GM20000 (cell line): ENCODE measurements around the gene CHST3.

ENCODE experiments used
- DNase-seq: peaks from one replicate; pipeline ENCODE4 v3.0.0; 2012; ENCODE audit warnings: low spot score
- TF ChIP-seq, protein P1 (sequence below): IDR thresholded peaks from 2 replicates; pipeline ENCODE4 v1.5.1; 2012; ENCODE audit warnings: mild to moderate bottlenecking, control low read depth; ENCODE audit errors: extremely low read depth, missing control alignments

CHST3 gene

DNA sequence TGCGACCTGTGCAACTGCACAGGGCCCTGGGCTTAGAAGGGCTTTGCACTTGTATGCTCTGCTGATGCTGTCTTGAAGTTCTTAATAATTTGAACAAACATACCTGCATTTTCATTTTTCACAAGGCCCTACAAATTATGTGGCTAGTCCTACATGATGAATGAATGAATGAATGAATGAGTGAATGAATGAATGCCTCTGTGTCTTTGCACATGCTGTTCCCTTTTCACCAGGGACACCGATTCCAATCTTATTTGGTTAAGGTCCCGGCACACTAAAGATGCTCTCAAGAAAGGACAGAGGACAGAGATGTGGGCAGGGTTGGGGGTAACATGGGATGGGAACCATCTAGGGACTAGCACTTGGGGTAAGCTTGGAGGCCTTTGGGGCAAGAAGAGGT is 39.4 kb upstream of the CHST3 start:
- DNase-seq, result no peak
- TF ChIP-seq, protein P1, sequence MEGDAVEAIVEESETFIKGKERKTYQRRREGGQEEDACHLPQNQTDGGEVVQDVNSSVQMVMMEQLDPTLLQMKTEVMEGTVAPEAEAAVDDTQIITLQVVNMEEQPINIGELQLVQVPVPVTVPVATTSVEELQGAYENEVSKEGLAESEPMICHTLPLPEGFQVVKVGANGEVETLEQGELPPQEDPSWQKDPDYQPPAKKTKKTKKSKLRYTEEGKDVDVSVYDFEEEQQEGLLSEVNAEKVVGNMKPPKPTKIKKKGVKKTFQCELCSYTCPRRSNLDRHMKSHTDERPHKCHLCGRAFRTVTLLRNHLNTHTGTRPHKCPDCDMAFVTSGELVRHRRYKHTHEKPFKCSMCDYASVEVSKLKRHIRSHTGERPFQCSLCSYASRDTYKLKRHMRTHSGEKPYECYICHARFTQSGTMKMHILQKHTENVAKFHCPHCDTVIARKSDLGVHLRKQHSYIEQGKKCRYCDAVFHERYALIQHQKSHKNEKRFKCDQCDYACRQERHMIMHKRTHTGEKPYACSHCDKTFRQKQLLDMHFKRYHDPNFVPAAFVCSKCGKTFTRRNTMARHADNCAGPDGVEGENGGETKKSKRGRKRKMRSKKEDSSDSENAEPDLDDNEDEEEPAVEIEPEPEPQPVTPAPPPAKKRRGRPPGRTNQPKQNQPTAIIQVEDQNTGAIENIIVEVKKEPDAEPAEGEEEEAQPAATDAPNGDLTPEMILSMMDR, result no peak

DNA sequence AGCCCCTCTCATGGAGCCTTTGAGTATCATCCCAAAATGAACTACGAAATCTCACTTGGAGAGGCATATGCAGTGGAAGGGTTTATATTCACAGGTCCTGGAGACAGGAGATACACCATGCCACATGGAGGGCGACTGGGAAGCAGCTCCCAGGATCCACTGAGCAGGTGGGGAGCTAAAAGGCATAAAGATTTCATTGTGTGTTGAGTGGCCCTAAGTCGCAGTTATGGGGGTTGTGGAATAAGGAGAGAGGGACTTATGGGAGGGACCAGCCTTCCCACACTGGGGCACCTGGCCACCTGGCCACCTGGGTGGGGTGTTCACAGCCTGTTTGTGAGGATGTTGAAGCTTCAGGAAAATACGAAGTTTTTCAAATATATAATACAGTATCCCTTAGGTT is 37.0 kb upstream of the CHST3 start:
- DNase-seq, result no peak
- TF ChIP-seq, protein P1, result no peak

DNA sequence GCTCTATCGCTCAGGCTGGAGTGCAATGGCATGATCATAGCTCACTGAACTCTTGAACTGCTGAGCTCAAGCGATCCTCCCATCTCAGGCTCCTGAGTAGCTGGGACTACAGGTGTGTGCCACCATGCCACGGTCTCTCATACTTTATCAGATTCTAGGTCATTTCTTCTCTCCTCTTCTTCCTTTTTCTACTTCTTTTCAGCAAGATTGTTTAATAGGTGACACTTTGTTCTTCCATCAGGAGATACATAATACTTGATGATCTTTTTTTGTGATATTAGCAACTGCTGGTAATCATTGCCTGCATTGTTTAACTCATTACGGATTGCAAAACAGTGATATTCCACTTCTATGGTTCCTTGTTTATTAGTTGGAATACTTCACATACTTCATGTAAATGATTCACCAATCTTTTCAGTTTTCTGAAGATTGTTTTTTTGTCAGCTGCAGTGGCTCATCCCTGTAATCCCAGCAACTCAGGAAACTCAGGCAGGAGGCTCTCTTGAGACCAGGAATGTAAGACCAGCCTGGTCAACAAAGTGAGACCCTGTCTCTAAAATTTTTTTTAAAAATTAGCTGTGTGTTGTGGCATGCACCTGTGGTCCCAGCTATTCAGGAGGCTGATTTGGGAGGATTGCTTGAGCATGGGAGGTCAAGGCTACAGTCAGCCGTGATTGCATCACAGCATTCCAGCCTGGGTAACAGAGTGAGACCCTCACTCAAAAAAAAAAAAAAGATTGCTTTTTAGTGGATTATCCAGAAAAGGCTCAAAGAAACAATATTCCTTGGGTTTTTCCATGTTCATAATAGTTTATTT is 36.2 kb upstream of the CHST3 start:
- TF ChIP-seq, protein P1, result no peak
- DNase-seq, result no peak

DNA sequence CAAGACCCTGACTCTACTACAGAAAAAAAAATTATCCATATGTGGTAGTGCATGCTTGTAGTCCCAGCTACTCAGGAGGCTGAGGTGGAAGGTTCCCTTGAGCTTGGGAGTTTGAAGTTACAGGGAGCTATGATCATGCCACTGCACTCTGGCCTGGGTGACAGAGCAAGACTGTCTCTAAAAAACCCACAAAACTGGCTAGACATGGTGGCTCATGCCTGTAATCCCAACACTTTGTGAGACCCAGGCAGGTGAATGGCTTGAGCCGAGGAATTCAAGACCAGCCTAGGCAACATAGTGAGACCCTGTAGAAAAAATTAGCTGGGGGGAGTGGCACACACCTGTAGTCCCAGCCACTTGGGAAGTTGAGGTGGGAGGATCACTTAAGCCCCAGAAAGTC is 32.9 kb upstream of the CHST3 start:
- TF ChIP-seq, protein P1, result no peak
- DNase-seq, result no peak

DNA sequence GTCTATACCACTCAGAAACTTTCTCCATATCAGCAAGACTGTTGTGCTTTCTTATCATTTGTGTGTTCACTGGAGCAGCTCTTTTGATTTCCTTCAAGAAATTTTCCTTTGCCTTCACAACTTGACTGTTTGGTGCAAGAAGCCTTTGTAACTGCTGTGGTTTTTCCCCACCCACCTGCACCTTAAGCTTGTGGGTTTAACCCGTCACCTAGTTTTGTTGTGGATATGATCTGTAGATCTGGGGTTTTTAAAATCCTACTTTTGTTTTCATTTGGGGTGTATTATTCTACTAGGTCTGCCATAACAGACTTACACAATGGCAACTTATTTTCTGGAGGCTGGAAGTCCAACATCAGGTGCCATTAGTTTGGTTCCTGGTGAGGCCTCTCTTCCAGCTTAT is 30.5 kb upstream of the CHST3 start:
- TF ChIP-seq, protein P1, result no peak
- peak; percentile 43 for DNase-seq

DNA sequence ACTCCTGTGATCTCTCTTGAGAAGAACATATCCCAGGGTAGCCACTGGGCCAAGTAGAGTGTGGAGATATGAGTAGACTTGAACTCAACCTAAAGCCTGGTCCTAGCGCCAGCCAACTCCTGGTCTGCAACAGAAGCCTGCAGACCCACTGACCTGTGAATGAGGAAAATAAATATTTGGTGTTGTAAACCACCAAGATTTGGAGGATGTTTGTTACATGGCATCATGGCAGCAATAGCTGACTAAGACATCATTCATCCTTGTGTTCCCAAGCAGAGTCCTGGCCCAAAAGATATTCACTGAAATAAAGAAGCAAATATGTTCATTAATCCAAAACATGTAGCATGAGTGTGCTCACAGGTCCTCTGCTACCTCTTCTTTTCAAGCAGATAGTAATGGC is 26.0 kb upstream of the CHST3 start:
- DNase-seq, result no peak
- TF ChIP-seq, protein P1, result no peak

DNA sequence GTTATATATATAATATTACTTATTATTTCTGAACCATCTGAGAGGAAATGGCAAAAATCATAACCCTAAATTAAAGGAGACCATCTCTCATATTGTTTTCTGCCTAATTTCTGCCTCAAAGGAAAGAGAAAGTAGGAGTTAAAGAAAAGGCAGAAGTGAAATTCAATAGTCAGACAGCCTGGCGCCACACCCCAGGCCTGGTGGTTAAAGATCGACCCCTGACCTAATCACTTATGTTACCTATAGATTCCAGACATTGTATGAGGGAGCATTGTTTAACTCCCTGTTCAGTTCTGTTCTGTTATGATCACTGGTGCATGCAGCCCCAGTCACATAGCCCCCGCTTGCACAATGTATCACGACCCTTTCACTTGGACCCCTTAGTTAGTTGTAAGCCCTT is 24.9 kb upstream of the CHST3 start:
- TF ChIP-seq, protein P1, result no peak
- no peak for DNase-seq
